CD4-positive, alpha-beta T cell (primary cell): ENCODE data around the gene LARGE1. TPM values are rescaled to one million over a fixed set of nuclear protein-coding genes. Genes with fewer than 3 reads are reported as not detected.

Experiments
- ATAC-seq: fragments of 200-7000 bp; cut with Tn5 transposase; one replicate; pipeline ENCODE4 v1.10.0; 2022; ENCODE audit warnings: mild to moderate bottlenecking; ENCODE audit not compliant: poor library complexity
- CTCF ChIA-PET: fragments of 350-600 bp; sonication (Branson Sonifier 250); formaldehyde crosslinking; loops from one replicate; lab custom pipeline; 2021; ENCODE audit warnings: antibody characterized with exemption, inconsistent platforms; lab: Charles Lee
- POLR2A ChIA-PET: fragments of 350-600 bp; sonication (Branson Sonifier 250); formaldehyde crosslinking; loops from one replicate; lab custom pipeline; 2021; ENCODE audit warnings: antibody characterized with exemption, inconsistent platforms; lab: Charles Lee
- DNase-seq, 14 experiments: peaks; one replicate each; pipeline ENCODE4 v3.0.0-alpha.2; 2013 to 2020; ENCODE audit warnings: mixed read lengths in 2 of 14
- H3K27ac ChIP-seq, 2 donors: one replicate each; pipeline versions ENCODE4 v1.5.1 to v1.7.0; 2013; ENCODE audit warnings: low read length in 2 of 2, low read depth in 1 of 2, mild to moderate bottlenecking in 1 of 2
- H3K27me3 ChIP-seq, 2 experiments: 1 replicate in 1 of 2; 2 replicates in 1 of 2; pipeline versions ENCODE4 v1.6.1 to v1.7.0; 2013; ENCODE audit warnings: low read length in 2 of 2, control low read depth in 1 of 2, mild to moderate bottlenecking in 1 of 2, moderate library complexity in 1 of 2; ENCODE audit not compliant: insufficient read depth in 2 of 2, control insufficient read depth in 1 of 2
- H3K36me3 ChIP-seq: one replicate; pipeline ENCODE4 v1.6.1; 2013; ENCODE audit warnings: low read length, control low read depth; ENCODE audit not compliant: insufficient read depth
- H3K4me1 ChIP-seq: one replicate; pipeline ENCODE4 v1.6.1; 2013; ENCODE audit warnings: low read length, control low read depth; ENCODE audit not compliant: insufficient read depth
- H3K4me3 ChIP-seq: one replicate; pipeline ENCODE4 v1.5.1; 2013; ENCODE audit warnings: mild to moderate bottlenecking, low read length, moderate library complexity
- H3K9me3 ChIP-seq, 2 experiments: 1 replicate in 1 of 2; 2 replicates in 1 of 2; pipeline versions ENCODE4 v1.6.1 to v1.7.0; 2013; ENCODE audit warnings: low read length in 2 of 2, mild to moderate bottlenecking in 2 of 2, control low read depth in 1 of 2, moderate library complexity in 1 of 2; ENCODE audit not compliant: control insufficient read depth in 1 of 2, insufficient read depth in 1 of 2
- H3K27ac Mint-ChIP-seq: one replicate; pipeline ENCODE4 v1.8.0; 2020; ENCODE audit warnings: mixed read lengths
- H3K27me3 Mint-ChIP-seq: one replicate; pipeline ENCODE4 v1.8.0; 2021; ENCODE audit warnings: mixed read lengths
- H3K36me3 Mint-ChIP-seq: one replicate; pipeline ENCODE4 v1.8.0; 2021; ENCODE audit warnings: low read depth, mixed read lengths
- H3K4me1 Mint-ChIP-seq: one replicate; pipeline ENCODE4 v1.8.0; 2021; ENCODE audit warnings: low read depth, mixed read lengths
- H3K4me3 Mint-ChIP-seq: one replicate; pipeline ENCODE4 v1.8.0; 2020; ENCODE audit warnings: mild to moderate bottlenecking, mixed read lengths
- H3K9me3 Mint-ChIP-seq: one replicate; pipeline ENCODE4 v1.8.0; 2020; ENCODE audit warnings: mixed read lengths
- intact Hi-C, 2 experiments: fragments of 100-400 bp; cut with DNase I in 1 of 2; cut with micrococcal nuclease in 1 of 2; formaldehyde crosslinking; loops; one replicate each; pipeline versions ENCODE4 v1.15.1 to v1.9.0; 2023 to 2025; cut with DNase I, micrococcal nuclease
- total RNA-seq, 174 experiments: library from RNA in 2 of 174; stranded (reverse) in 2 of 174; gene quantifications; one replicate each; pipeline ENCODE4 v1.2.3 and lab custom pipeline; 2021 to 2026
- TF ChIP-seq, protein P1 (sequence below): fragments of 200-600 bp; IDR thresholded peaks from one replicate; pipeline ENCODE4 v1.8.0; 2022; ENCODE audit warnings: antibody characterized with exemption, mild to moderate bottlenecking

Gene LARGE1
- total RNA-seq, 2 experiments from 2014 or later: 0.14 to 0.70 TPM

DNA sequence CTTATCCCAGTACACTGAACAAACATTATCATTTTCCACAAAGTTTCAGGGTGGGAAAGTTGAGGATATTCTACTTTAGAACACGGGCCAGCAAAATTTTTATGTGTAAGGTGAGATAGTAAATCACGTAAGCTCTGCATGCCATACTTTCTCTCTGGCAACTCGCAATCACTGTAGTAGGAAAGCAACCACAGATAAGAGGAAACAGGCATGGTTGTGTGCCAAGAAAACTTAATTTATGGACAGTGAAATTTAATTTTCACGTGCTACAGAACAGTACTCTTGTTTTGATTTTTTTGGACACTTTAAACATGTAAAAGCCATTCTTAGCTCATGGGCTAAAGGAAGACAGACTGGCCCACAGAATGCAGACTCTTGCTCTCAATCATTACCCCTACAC is 82.5 kb downstream of the LARGE1 start:
- ATAC-seq: no peak
- CTCF ChIA-PET: no interaction called here
- H3K36me3 Mint-ChIP-seq: no peaks in the 10 kb centered on the region

DNA sequence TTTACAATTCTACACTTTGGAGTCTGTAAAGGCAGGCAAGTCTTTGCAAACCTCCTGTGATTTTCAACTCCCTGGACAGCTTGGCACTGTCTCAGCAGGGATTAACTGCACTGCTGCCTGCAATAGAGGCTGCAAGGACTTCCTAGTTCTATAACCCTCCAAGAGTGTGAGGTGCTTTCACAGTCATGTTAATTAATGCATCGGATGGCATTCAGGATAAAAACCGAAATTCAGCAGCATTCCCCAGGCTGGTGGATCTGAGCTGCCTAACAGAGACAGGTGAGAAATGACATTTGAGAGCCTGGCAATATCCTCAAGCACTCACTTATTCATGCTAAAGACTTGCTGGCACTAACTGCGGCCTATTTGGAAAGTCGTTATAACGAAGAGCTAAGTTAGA is 85.0 kb downstream of the LARGE1 start:
- DNase-seq (no peak), ATAC-seq (no peak)
- Histone ChIP-seq H3K9me3 (peaks cover 0 to 17% of the 10 kb centered on the region in 2 experiments), H3K4me3 (no peak overlapping the region), H3K27ac (no peak overlapping the region), H3K27me3 (no peaks in the 10 kb centered on the region), H3K4me1 (no peaks in the 10 kb centered on the region), H3K36me3 (no peaks in the 10 kb centered on the region)
- ChIA-PET CTCF (no interaction called here), POLR2A (no interaction called here)
- no peaks in the 10 kb centered on the region for H3K4me1 Mint-ChIP-seq
- intact Hi-C loops: no loop called here
- TF ChIP-seq, protein P1, sequence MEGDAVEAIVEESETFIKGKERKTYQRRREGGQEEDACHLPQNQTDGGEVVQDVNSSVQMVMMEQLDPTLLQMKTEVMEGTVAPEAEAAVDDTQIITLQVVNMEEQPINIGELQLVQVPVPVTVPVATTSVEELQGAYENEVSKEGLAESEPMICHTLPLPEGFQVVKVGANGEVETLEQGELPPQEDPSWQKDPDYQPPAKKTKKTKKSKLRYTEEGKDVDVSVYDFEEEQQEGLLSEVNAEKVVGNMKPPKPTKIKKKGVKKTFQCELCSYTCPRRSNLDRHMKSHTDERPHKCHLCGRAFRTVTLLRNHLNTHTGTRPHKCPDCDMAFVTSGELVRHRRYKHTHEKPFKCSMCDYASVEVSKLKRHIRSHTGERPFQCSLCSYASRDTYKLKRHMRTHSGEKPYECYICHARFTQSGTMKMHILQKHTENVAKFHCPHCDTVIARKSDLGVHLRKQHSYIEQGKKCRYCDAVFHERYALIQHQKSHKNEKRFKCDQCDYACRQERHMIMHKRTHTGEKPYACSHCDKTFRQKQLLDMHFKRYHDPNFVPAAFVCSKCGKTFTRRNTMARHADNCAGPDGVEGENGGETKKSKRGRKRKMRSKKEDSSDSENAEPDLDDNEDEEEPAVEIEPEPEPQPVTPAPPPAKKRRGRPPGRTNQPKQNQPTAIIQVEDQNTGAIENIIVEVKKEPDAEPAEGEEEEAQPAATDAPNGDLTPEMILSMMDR: no peak
- H3K36me3 Mint-ChIP-seq: no peaks in the 10 kb centered on the region
- no peak overlapping the region for H3K27ac Mint-ChIP-seq
- H3K27me3 Mint-ChIP-seq: no peaks in the 10 kb centered on the region
- H3K4me3 Mint-ChIP-seq: no peak overlapping the region
- no peaks in the 10 kb centered on the region for H3K9me3 Mint-ChIP-seq

More for the DNA sequence above, 82.5 kb downstream of the LARGE1 start:
- TF ChIP-seq, protein P1: no peak
- Histone ChIP-seq H3K4me3 (no peak overlapping the region), H3K36me3 (no peaks in the 10 kb centered on the region), H3K9me3 (peaks cover 0 to under 1% of the 10 kb centered on the region in 2 experiments), H3K4me1 (no peaks in the 10 kb centered on the region), H3K27ac (no peak overlapping the region), H3K27me3 (no peaks in the 10 kb centered on the region)
- Mint-ChIP-seq H3K27ac (no peak overlapping the region), H3K27me3 (no peaks in the 10 kb centered on the region), H3K4me1 (no peaks in the 10 kb centered on the region), H3K9me3 (no peaks in the 10 kb centered on the region), H3K4me3 (no peak overlapping the region)
- DNase-seq: no peak
- POLR2A ChIA-PET: no interaction called here
- intact Hi-C loops: loop anchor here in 1 of 2 experiments (2.0 kb wide), 1 partner anchor 29 kb away; no protein-coding TSS in a partner anchor

DNA sequence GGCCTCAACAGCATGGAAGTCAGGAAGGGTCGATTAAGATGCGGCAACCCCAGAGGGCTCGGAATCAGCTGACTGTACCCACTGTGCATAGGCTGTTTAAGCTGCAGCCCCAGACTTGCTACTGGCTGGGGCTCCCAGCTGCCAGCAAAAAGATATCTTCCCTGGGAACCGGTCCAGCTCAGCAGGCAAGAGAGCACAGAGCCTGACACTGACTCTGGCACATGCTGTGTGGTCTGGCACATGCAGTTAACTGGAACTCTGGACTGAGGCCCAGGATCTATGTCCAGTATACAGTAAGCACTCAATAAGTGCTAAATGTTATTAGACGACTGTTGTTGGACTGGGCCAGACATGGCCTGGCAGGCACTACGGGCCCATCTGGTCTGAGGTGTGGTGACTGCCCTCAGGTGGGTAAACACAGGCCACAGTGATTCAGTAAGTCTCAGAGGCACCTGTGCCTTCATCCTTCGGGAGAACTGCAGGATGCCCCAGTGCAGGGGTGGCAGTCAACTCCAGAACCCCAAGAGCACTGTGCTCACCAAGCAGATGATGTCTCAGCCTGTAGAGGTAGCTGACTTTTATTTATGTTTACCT is 87.6 kb downstream of the LARGE1 start:
- ChIA-PET CTCF (no interaction called here), POLR2A (no interaction called here)
- TF ChIP-seq, protein P1: no peak
- ATAC-seq (no peak), DNase-seq (no peak)
- H3K4me3 Mint-ChIP-seq: no peak overlapping the region
- H3K27me3 Mint-ChIP-seq: no peaks in the 10 kb centered on the region
- Histone ChIP-seq H3K9me3 (peaks cover 0 to 20% of the 10 kb centered on the region in 2 experiments), H3K4me1 (no peaks in the 10 kb centered on the region), H3K36me3 (no peaks in the 10 kb centered on the region), H3K27ac (no peak overlapping the region), H3K4me3 (no peak overlapping the region), H3K27me3 (no peaks in the 10 kb centered on the region)
- no peaks in the 10 kb centered on the region for H3K4me1 Mint-ChIP-seq
- H3K36me3 Mint-ChIP-seq: no peaks in the 10 kb centered on the region
- intact Hi-C loops: no loop called here
- no peak overlapping the region for H3K27ac Mint-ChIP-seq
- no peaks in the 10 kb centered on the region for H3K9me3 Mint-ChIP-seq
